Measurements from ENCODE around the gene YTHDF1. TPM values are rescaled to one million over a fixed set of nuclear protein-coding genes. Genes with fewer than 3 reads are reported as not detected.
A peak's percentile ranks its signal among the peaks of the same experiment; 100 is the strongest.

YTHDF1 gene
- total RNA-seq, 1 experiment from 2014 or later = 196 TPM

- POLR2A ChIA-PET = no interaction called here
Measured at GRCh38 chr20:63230800-63231268, 14.9 kb upstream of the YTHDF1 start.

DNA sequence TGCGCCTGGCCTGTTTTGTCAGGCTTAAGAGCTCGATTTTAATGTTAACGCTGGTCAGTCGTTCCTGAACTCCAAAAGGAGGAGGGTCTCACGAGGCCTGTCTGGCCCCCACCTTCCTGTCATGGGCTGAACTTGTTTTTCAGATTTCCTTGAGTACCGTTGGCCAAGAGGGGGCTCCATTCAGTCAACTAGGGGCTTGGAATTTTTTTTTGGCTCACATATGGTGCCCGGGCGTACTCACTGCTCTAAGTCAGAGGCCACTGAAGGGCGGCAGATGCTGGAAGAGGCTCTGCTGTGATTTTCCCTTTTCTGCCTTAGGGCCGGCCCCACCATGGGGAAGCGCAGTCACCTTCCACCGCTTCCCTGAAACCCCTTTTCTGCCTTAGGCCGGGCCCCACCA is 12.9 kb upstream of the YTHDF1 start:
- no peaks in the 10 kb centered on the region for H3K9me3 Mint-ChIP-seq (ENCODE audit: unreplicated experiment)
- H3K36me3 Mint-ChIP-seq (ENCODE audit: insufficient read depth, unreplicated experiment) = no peaks in the 10 kb centered on the region
- peaks cover 17% of the 10 kb centered on the region for H3K4me1 Mint-ChIP-seq (ENCODE audit: low read depth, unreplicated experiment)
- no peak for DNase-seq
- no TSS peak for BruUV-seq (replicated peaks)
- POLR2A ChIA-PET = no interaction called here
- Histone ChIP-seq H3K36me3 (ENCODE audit: control insufficient read depth, insufficient read depth, low read length) (no peaks in the 10 kb centered on the region), H3K9me3 (no peaks in the 10 kb centered on the region), H3K4me1 (peaks cover 42% of the 10 kb centered on the region), H3K27me3 (replicated peaks; ENCODE audit: control insufficient read depth, insufficient read depth, low read length) (no peaks in the 10 kb centered on the region), H3K4me3 (ENCODE audit: low read depth, low read length) (no peak overlapping the region)
- H3K27me3 Mint-ChIP-seq (ENCODE audit: insufficient read depth, unreplicated experiment) = no peaks in the 10 kb centered on the region
- CTCF ChIA-PET = no interaction called here
- no peak overlapping the region for H3K4me3 Mint-ChIP-seq (ENCODE audit: unreplicated experiment)
- H3K27ac Mint-ChIP-seq (ENCODE audit: unreplicated experiment) = no peak overlapping the region
- no peak for TF ChIP-seq CTCF (IDR thresholded peaks at IDR 0.05; ENCODE audit: insufficient read depth in 1 of 2, low read depth in 1 of 2, low read length in 1 of 2, severe bottlenecking in 1 of 2, unreplicated experiment in 1 of 2)
- intact Hi-C loops (cut with micrococcal nuclease; ENCODE audit: unreplicated experiment) = no loop called here

More at GRCh38 chr20:63230800-63231268, 14.9 kb upstream of the YTHDF1 start:
- no peak overlapping the region for H3K4me3 Mint-ChIP-seq (ENCODE audit: unreplicated experiment)
- no peak for DNase-seq
- Histone ChIP-seq H3K27me3 (replicated peaks; ENCODE audit: control insufficient read depth, insufficient read depth, low read length) (no peaks in the 10 kb centered on the region), H3K9me3 (no peaks in the 10 kb centered on the region), H3K4me1 (peaks cover 52% of the 10 kb centered on the region), H3K36me3 (ENCODE audit: control insufficient read depth, insufficient read depth, low read length) (no peaks in the 10 kb centered on the region), H3K4me3 (ENCODE audit: low read depth, low read length) (no peak overlapping the region)
- no TSS peak for BruUV-seq (replicated peaks)
- H3K27me3 Mint-ChIP-seq (ENCODE audit: insufficient read depth, unreplicated experiment) = no peaks in the 10 kb centered on the region
- CTCF ChIA-PET = interaction anchor here (0.5 to 1.3 kb wide), 3 partner anchors 21 to 872 kb away, joined by 3 to 4 read pairs (median 3); no protein-coding TSS in a partner anchor
- no peak overlapping the region for H3K27ac Mint-ChIP-seq (ENCODE audit: unreplicated experiment)
- H3K4me1 Mint-ChIP-seq (ENCODE audit: low read depth, unreplicated experiment) = peaks cover 24% of the 10 kb centered on the region
- H3K9me3 Mint-ChIP-seq (ENCODE audit: unreplicated experiment) = no peaks in the 10 kb centered on the region
- H3K36me3 Mint-ChIP-seq (ENCODE audit: insufficient read depth, unreplicated experiment) = no peaks in the 10 kb centered on the region
- TF ChIP-seq CTCF (IDR thresholded peaks at IDR 0.05; ENCODE audit: insufficient read depth in 1 of 2, low read depth in 1 of 2, low read length in 1 of 2, severe bottlenecking in 1 of 2, unreplicated experiment in 1 of 2) = peak; percentile 11 to 29
- intact Hi-C loops (cut with micrococcal nuclease; ENCODE audit: unreplicated experiment) = no loop called here

GRCh38 chr20:63227260-63227659 is 11.3 kb upstream of the YTHDF1 start:
- no TSS peak for BruUV-seq (replicated peaks)
- no peak for TF ChIP-seq CTCF (IDR thresholded peaks at IDR 0.05; ENCODE audit: insufficient read depth in 1 of 2, low read depth in 1 of 2, low read length in 1 of 2, severe bottlenecking in 1 of 2, unreplicated experiment in 1 of 2)
- H3K36me3 ChIP-seq (ENCODE audit: control insufficient read depth, insufficient read depth, low read length) = no peaks in the 10 kb centered on the region
- DNase-seq = no peak
- CTCF ChIA-PET = interaction anchor here (0.6 to 0.7 kb wide), 3 partner anchors 70 to 290 kb away, joined by 3 to 8 read pairs (median 7); no protein-coding TSS in a partner anchor
- no peaks in the 10 kb centered on the region for H3K27me3 ChIP-seq (replicated peaks; ENCODE audit: control insufficient read depth, insufficient read depth, low read length)
- intact Hi-C loops (cut with micrococcal nuclease; ENCODE audit: unreplicated experiment) = no loop called here
- Mint-ChIP-seq H3K36me3 (ENCODE audit: insufficient read depth, unreplicated experiment) (no peaks in the 10 kb centered on the region), H3K4me1 (ENCODE audit: low read depth, unreplicated experiment) (peaks cover 13% of the 10 kb centered on the region), H3K27me3 (ENCODE audit: insufficient read depth, unreplicated experiment) (no peaks in the 10 kb centered on the region), H3K4me3 (ENCODE audit: unreplicated experiment) (no peak overlapping the region), H3K27ac (ENCODE audit: unreplicated experiment) (no peak overlapping the region), H3K9me3 (ENCODE audit: unreplicated experiment) (no peaks in the 10 kb centered on the region)
- peaks cover 32% of the 10 kb centered on the region for H3K4me1 ChIP-seq
- POLR2A ChIA-PET = interaction anchor here (0.6 kb wide), 1 partner anchor 705 kb away, joined by 12 read pairs; no protein-coding TSS in a partner anchor
- no peaks in the 10 kb centered on the region for H3K9me3 ChIP-seq
- no peak overlapping the region for H3K4me3 ChIP-seq (ENCODE audit: low read depth, low read length)

Measured in Caco-2 (cell line).